K562 (cell line): ENCODE measurements around the gene MYL5. TPM values are rescaled to one million over a fixed set of nuclear protein-coding genes. Genes with fewer than 3 reads are reported as not detected.
A peak's percentile ranks its signal among the peaks of the same experiment; 100 is the strongest.

ENCODE experiments used
- ATAC-seq: fragments of 200-7000 bp; cut with Tn5 transposase; 3 replicates; pipeline ENCODE4 v1.9.1; 2020; ENCODE audit warnings: moderate library complexity
- BruUV-seq: library from RNA; stranded (reverse); fragments of 400-500 nt; replicated peaks from 2 replicates; lab custom pipeline; 2021; lab: Mats Ljungman, UMichigan
- CTCF ChIA-PET: fragments of 300-600 bp; formaldehyde crosslinking; extraction: SDS; loops from one replicate; lab custom pipeline; 2021; ENCODE audit warnings: low intra/inter-chr PET ratio; lab: Yijun Ruan, JAX
- POLR2A ChIA-PET: fragments of 300-600, 350-650 bp; sonication (Branson Sonifier 250); formaldehyde crosslinking; extraction: SDS; loops from one replicate; lab custom pipeline; 2021; ENCODE audit warnings: antibody characterized with exemption, inconsistent platforms; lab: Yijun Ruan, JAX
- DNase-seq, 4 experiments: peaks; one replicate each; pipeline versions ENCODE4 v3.0.0 to v3.0.0-alpha.2; 2011 to 2018; ENCODE audit warnings: low spot score in 3 of 4, mixed read lengths in 3 of 4; ENCODE audit errors: extremely low read depth in 1 of 4
- FAIRE-seq: peaks from 2 replicates; lab custom pipeline; 2011; peaks lifted over from hg19 to GRCh38; lab: Jason Lieb, UNC
- H2AFZ ChIP-seq: 2 replicates; pipeline ENCODE4 v1.6.0; 2011; ENCODE audit warnings: low read depth, low read length, control low read depth, inconsistent platforms
- H3K27ac ChIP-seq: fragments of 200-600 bp; 3 replicates; pipeline ENCODE4 v1.8.0; 2011; ENCODE audit warnings: low read depth, mild to moderate bottlenecking, control low read depth, inconsistent platforms, low read length, moderate library complexity, mixed read lengths; ENCODE audit errors: extremely low read depth
- H3K27me3 ChIP-seq, 2 experiments: fragments of 300-600 bp in 1 of 2; 2 replicates in 1 of 2; 3 replicates in 1 of 2; pipeline versions ENCODE4 v1.6.0 to v1.8.0; 2011; ENCODE audit warnings: inconsistent platforms in 2 of 2, low read length in 2 of 2, mild to moderate bottlenecking in 1 of 2, mixed read lengths in 1 of 2, moderate library complexity in 1 of 2; ENCODE audit not compliant: control insufficient read depth in 2 of 2, insufficient read depth in 2 of 2
- H3K36me3 ChIP-seq: fragments of 300-600 bp; 3 replicates; pipeline ENCODE4 v1.8.0; 2011; ENCODE audit warnings: mild to moderate bottlenecking, low read length, inconsistent platforms; ENCODE audit not compliant: control insufficient read depth, insufficient read depth
- H3K4me1 ChIP-seq, 2 experiments: fragments of 200-600 bp in 1 of 2; replicated peaks in 1 of 2; 2 replicates in 1 of 2; 3 replicates in 1 of 2; pipeline versions ENCODE4 v1.5.1 to v1.8.0; 2011; ENCODE audit warnings: inconsistent platforms in 2 of 2, low read length in 2 of 2, mild to moderate bottlenecking in 1 of 2, mixed read lengths in 1 of 2, moderate library complexity in 1 of 2; ENCODE audit not compliant: control insufficient read depth in 2 of 2, insufficient read depth in 2 of 2
- H3K4me2 ChIP-seq: 2 replicates; pipeline ENCODE4 v1.6.1; 2011; ENCODE audit warnings: low read length, control low read depth, inconsistent platforms, mixed read lengths; ENCODE audit not compliant: insufficient read depth
- H3K4me3 ChIP-seq: fragments of 200-600 bp; sonication (generic), shearing (Covaris generic); 2 replicates; pipeline ENCODE4 v1.5.1; 2016; ENCODE audit warnings: control low read depth, inconsistent platforms
- H3K79me2 ChIP-seq: fragments of 200-600 bp; 3 replicates; pipeline ENCODE4 v1.8.0; 2011; ENCODE audit warnings: low read length, inconsistent platforms; ENCODE audit not compliant: control insufficient read depth, insufficient read depth
- H3K9ac ChIP-seq, 2 experiments: 2 replicates each; pipeline versions ENCODE4 v1.6.0 to v1.6.1; 2011; ENCODE audit warnings: low read depth in 2 of 2, low read length in 2 of 2, control low read depth in 1 of 2, inconsistent platforms in 1 of 2, mild to moderate bottlenecking in 1 of 2, mixed read lengths in 1 of 2; ENCODE audit not compliant: insufficient read depth in 1 of 2
- H3K9me1 ChIP-seq: one replicate; pipeline ENCODE4 v1.6.0; 2011; ENCODE audit warnings: inconsistent platforms, mild to moderate bottlenecking, low read length, moderate library complexity; ENCODE audit not compliant: control insufficient read depth, insufficient read depth
- H3K9me3 ChIP-seq: replicated peaks from 2 replicates; pipeline ENCODE4 v1.5.1; 2011; ENCODE audit warnings: low read depth, low read length, inconsistent platforms; ENCODE audit not compliant: control insufficient read depth, insufficient read depth
- H4K20me1 ChIP-seq: replicated peaks from 2 replicates; pipeline ENCODE4 v1.6.1; 2011; ENCODE audit warnings: low read length, inconsistent platforms, mixed read lengths; ENCODE audit not compliant: control insufficient read depth, insufficient read depth
- CHD2 ChIP-seq: IDR thresholded peaks from 2 replicates; pipeline ENCODE4 v1.6.1; 2011; ENCODE audit warnings: low read depth, low read length
- CHD4 ChIP-seq: fragments of 200-600 bp; sonication (generic); IDR thresholded peaks from 3 replicates; pipeline ENCODE4 v1.6.1; 2012; ENCODE audit warnings: low read depth, mild to moderate bottlenecking, mixed read lengths, low read length, inconsistent platforms; ENCODE audit not compliant: insufficient read depth, insufficient replicate concordance, poor library complexity, severe bottlenecking
- PHF20 ChIP-seq: fragments of 450-650 bp; IDR thresholded peaks from 2 replicates; pipeline ENCODE4 v1.6.1; 2018; ENCODE audit not compliant: partially characterized antibody
- SAFB2 ChIP-seq: fragments of 200-400 bp; formaldehyde crosslinking; IDR thresholded peaks from 2 replicates; pipeline ENCODE4 v1.6.1; 2018; ENCODE audit warnings: borderline replicate concordance, low read length, low read depth, moderate library complexity; ENCODE audit not compliant: severe bottlenecking
- TOE1 ChIP-seq, 2 experiments: fragments of 450-650 bp in 1 of 2; sonication (generic) in 1 of 2; formaldehyde crosslinking in 1 of 2; IDR thresholded peaks; 2 replicates each; pipeline versions ENCODE4 v1.7.1 to v1.8.0; 2016 to 2022; ENCODE audit warnings: borderline replicate concordance in 2 of 2, mild to moderate bottlenecking in 2 of 2, antibody characterized with exemption in 1 of 2, inconsistent platforms in 1 of 2, low read depth in 1 of 2, missing genetic modification reagents in 1 of 2, moderate library complexity in 1 of 2
- ZNF146 ChIP-seq: IDR thresholded peaks from one replicate; pipeline ENCODE4 v1.6.1; 2018; ENCODE audit warnings: missing compliant biosample characterization; ENCODE audit not compliant: unreplicated experiment
- ZNF239 ChIP-seq: fragments of 250-450 bp; sonication (Bioruptor Pico); IDR thresholded peaks from 2 replicates; pipeline ENCODE4 v1.4.0; 2020; ENCODE audit warnings: mild to moderate bottlenecking
- ZNF41 ChIP-seq: fragments of 250-450 bp; sonication (Bioruptor Pico); conservative IDR thresholded peaks from 2 replicates; pipeline ENCODE4 v1.4.0; 2020; ENCODE audit warnings: mild to moderate bottlenecking
- WGBS: fragments of 100-300 bp; shearing (Covaris generic); methylation state at CpG from one replicate; pipeline ENCODE4 v1.1.6; 2016; ENCODE audit warnings: low coverage, mixed read lengths; ENCODE audit not compliant: insufficient coverage; ENCODE audit errors: missing lambda C conversion rate; 5-methylcytosine and 5-hydroxymethylcytosine counted together
- in situ Hi-C: fragments of 300-500 bp; cut with MboI; formaldehyde crosslinking; loops from 4 replicates; pipeline ENCODE4 v1.15.0; 2018; ENCODE audit warnings: inconsistent platforms, mixed read lengths
- intact Hi-C: fragments of 100-400 bp; cut with micrococcal nuclease; formaldehyde crosslinking; loops from 2 replicates; pipeline ENCODE4 v1.14.2; 2022
- polyA plus RNA-seq, 8 experiments: library from polyadenylated mRNA; depleted of rRNA in 4 of 8; stranded (reverse) in 5 of 8; unstranded in 3 of 8; fragments of >200 nt; fragmentation: Nextera tagmentation in 2 of 8; fragmentation: Illumina TruSeq in 1 of 8; extraction: Ambion mirVana in 2 of 8; extraction: Trizol in 1 of 8; gene quantifications; 2 replicates each; pipeline versions ENCODE4 v1.2.1 to v1.2.3, GENCODE V29; 2011 to 2014; ENCODE audit warnings: inconsistent platforms in 1 of 8, missing spikeins in 1 of 8
- total RNA-seq, 7 experiments: library from RNA; depleted of rRNA in 6 of 7; stranded (reverse); fragments of >200 nt in 6 of 7; fragmentation: Illumina TruSeq in 2 of 7; extraction: Trizol in 2 of 7; gene quantifications; 2 replicates each; pipeline versions ENCODE4 v1.2.1 to v1.2.3, GENCODE V29; 2011 to 2021; ENCODE audit warnings: low replicate concordance in 1 of 7
- TF ChIP-seq, protein P1 (sequence below): fragments of 250-450 bp; sonication (Bioruptor Pico); IDR thresholded peaks from 2 replicates; pipeline ENCODE4 v1.4.0; 2020; ENCODE audit warnings: mild to moderate bottlenecking, moderate library complexity, borderline replicate concordance
- TF ChIP-seq, protein P2 (sequence below): sonication (generic); formaldehyde crosslinking; IDR thresholded peaks from 2 replicates; pipeline ENCODE4 v1.8.0; 2023; ENCODE audit warnings: missing genetic modification reagents, mild to moderate bottlenecking, borderline replicate concordance

Gene MYL5
- total and polyA plus RNA-seq, 9 of the 15 experiments (the other 6 are each of a cell fraction or from before 2014, with no cell fraction given) = 1.4 to 10.0 (median 4.1) TPM

DNA sequence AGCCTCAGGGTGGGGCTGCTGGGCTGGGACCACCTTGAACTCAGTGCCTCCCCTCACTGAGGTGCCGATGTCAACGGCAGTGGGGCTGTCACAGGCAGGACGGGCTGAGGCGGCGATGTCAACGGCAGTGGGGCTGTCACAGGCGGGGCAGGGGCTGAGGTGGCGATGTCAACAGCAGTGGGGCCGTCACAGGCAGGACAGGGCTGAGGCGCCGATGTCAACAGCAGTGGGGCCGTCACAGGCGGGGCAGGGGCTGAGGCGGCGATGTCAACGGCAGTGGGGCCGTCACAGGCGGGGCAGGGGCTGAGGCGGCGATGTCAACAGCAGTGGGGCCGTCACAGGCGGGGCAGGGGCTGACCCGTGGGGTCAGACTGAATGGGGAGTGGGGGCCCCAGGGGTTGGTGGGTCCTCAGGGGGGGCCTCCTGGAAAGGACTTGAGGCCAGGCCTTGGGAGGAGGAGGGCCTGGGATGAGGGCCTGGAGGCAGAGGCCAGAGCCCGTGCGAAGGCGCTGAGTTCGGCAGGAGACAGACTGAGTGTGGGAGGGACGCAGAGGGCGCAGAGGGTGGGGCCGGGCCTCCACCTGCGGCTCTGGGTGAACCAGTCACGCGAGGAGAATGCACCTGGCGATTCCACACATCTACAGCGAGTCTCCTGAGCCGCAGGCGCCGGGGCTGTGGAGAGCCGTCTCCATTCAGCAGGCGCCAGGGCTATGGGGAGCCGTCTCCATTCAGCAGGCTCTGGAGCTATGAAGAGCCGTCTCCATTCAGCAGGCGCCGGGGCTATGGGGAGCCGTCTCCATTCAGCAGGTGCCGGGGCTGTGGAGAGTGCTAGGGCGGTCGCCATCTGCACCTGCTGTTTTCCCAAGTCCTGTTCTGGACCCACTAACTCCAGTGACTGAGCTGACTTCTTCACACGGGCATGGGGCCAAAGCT, 23.1 kb upstream of the MYL5 start:
- intact Hi-C loops = no loop called here
- FAIRE-seq (no peak), ATAC-seq (peak; percentile 13; the same call in 2 of the 3 replicates), DNase-seq (no peak)
- Histone ChIP-seq H3K4me2 (no peak overlapping the region), H3K36me3 (no peaks in the 10 kb centered on the region), H3K9me1 (no peaks in the 10 kb centered on the region), H3K27ac (no peak overlapping the region), H3K4me3 (no peak overlapping the region), H2AFZ (no peak overlapping the region), H3K27me3 (peaks cover 39 to 90% of the 10 kb centered on the region in 2 experiments; a peak in 4 of 5 replicates), H3K79me2 (no peaks in the 10 kb centered on the region), H3K9ac (no peak overlapping the region; a peak in 1 of 4 replicates), H3K9me3 (no peaks in the 10 kb centered on the region), H4K20me1 (no peaks in the 10 kb centered on the region), H3K4me1 (peaks cover 0 to 69% of the 10 kb centered on the region in 2 experiments; a peak in 2 of 5 replicates)
- POLR2A ChIA-PET = interaction anchor here (0.7 kb wide), 1 partner anchor 33 kb away, joined by 4 read pairs; no protein-coding TSS in a partner anchor
- in situ Hi-C loops = no loop called here
- no TSS peak for BruUV-seq
- CTCF ChIA-PET = no interaction called here
- WGBS = 6% methylated on average over 36 of the region's 49 CpGs
- TF ChIP-seq TOE1 (IDR thresholded peaks at IDR 0.05; ENCODE audit: borderline replicate concordance) (no peak), TOE1 (CRISPR knock-in tag; IDR thresholded peaks at IDR 0.05; ENCODE audit: borderline replicate concordance, low read depth) (no peak), ZNF239 (no peak), CHD4 (no peak), SAFB2 (no peak), ZNF41 (CRISPR knock-in tag) (no peak), ZNF146 (CRISPR knock-in tag) (no peak), CHD2 (no peak), PHF20 (no peak)
- TF ChIP-seq, protein P1, sequence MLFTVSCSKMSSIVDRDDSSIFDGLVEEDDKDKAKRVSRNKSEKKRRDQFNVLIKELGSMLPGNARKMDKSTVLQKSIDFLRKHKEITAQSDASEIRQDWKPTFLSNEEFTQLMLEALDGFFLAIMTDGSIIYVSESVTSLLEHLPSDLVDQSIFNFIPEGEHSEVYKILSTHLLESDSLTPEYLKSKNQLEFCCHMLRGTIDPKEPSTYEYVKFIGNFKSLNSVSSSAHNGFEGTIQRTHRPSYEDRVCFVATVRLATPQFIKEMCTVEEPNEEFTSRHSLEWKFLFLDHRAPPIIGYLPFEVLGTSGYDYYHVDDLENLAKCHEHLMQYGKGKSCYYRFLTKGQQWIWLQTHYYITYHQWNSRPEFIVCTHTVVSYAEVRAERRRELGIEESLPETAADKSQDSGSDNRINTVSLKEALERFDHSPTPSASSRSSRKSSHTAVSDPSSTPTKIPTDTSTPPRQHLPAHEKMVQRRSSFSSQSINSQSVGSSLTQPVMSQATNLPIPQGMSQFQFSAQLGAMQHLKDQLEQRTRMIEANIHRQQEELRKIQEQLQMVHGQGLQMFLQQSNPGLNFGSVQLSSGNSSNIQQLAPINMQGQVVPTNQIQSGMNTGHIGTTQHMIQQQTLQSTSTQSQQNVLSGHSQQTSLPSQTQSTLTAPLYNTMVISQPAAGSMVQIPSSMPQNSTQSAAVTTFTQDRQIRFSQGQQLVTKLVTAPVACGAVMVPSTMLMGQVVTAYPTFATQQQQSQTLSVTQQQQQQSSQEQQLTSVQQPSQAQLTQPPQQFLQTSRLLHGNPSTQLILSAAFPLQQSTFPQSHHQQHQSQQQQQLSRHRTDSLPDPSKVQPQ (CRISPR knock-in tag) = no peak
- TF ChIP-seq, protein P2, sequence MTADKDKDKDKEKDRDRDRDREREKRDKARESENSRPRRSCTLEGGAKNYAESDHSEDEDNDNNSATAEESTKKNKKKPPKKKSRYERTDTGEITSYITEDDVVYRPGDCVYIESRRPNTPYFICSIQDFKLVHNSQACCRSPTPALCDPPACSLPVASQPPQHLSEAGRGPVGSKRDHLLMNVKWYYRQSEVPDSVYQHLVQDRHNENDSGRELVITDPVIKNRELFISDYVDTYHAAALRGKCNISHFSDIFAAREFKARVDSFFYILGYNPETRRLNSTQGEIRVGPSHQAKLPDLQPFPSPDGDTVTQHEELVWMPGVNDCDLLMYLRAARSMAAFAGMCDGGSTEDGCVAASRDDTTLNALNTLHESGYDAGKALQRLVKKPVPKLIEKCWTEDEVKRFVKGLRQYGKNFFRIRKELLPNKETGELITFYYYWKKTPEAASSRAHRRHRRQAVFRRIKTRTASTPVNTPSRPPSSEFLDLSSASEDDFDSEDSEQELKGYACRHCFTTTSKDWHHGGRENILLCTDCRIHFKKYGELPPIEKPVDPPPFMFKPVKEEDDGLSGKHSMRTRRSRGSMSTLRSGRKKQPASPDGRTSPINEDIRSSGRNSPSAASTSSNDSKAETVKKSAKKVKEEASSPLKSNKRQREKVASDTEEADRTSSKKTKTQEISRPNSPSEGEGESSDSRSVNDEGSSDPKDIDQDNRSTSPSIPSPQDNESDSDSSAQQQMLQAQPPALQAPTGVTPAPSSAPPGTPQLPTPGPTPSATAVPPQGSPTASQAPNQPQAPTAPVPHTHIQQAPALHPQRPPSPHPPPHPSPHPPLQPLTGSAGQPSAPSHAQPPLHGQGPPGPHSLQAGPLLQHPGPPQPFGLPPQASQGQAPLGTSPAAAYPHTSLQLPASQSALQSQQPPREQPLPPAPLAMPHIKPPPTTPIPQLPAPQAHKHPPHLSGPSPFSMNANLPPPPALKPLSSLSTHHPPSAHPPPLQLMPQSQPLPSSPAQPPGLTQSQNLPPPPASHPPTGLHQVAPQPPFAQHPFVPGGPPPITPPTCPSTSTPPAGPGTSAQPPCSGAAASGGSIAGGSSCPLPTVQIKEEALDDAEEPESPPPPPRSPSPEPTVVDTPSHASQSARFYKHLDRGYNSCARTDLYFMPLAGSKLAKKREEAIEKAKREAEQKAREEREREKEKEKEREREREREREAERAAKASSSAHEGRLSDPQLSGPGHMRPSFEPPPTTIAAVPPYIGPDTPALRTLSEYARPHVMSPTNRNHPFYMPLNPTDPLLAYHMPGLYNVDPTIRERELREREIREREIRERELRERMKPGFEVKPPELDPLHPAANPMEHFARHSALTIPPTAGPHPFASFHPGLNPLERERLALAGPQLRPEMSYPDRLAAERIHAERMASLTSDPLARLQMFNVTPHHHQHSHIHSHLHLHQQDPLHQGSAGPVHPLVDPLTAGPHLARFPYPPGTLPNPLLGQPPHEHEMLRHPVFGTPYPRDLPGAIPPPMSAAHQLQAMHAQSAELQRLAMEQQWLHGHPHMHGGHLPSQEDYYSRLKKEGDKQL = no peak
